KMS-11 (cell line): ENCODE data around the gene CMC4.

ENCODE experiments used
- H2AFZ ChIP-seq: fragments of 200-600 bp; sonication (generic); 2 replicates; pipeline ENCODE4 v1.6.1; 2016; ENCODE audit warnings: antibody characterized with exemption, mixed run types, low read depth
- H3K27ac ChIP-seq: fragments of 200-600 bp; sonication (generic); 2 replicates; pipeline ENCODE4 v1.6.1; 2016; ENCODE audit warnings: mild to moderate bottlenecking, mixed run types
- H3K27me3 ChIP-seq: fragments of 200-600 bp; sonication (generic); 2 replicates; pipeline ENCODE4 v1.6.1; 2017; ENCODE audit warnings: mild to moderate bottlenecking, low read depth, mixed run types, moderate library complexity; ENCODE audit not compliant: insufficient read depth
- H3K36me3 ChIP-seq: fragments of 200-600 bp; sonication (generic); 2 replicates; pipeline ENCODE4 v1.6.1; 2017; ENCODE audit warnings: mild to moderate bottlenecking, mixed run types; ENCODE audit not compliant: insufficient read depth
- H3K4me1 ChIP-seq: fragments of 200-600 bp; sonication (generic); 2 replicates; pipeline ENCODE4 v1.6.1; 2016; ENCODE audit warnings: mild to moderate bottlenecking, low read depth, mixed run types; ENCODE audit not compliant: poor library complexity, severe bottlenecking
- H3K4me2 ChIP-seq: fragments of 200-600 bp; sonication (generic); 2 replicates; pipeline ENCODE4 v1.7.0; 2016; ENCODE audit warnings: mild to moderate bottlenecking, mixed run types
- H3K4me3 ChIP-seq: fragments of 200-600 bp; sonication (generic); IDR thresholded peaks from 2 replicates; pipeline ENCODE4 v1.6.1; 2017; ENCODE audit warnings: low read depth, low read length, mixed read lengths; ENCODE audit not compliant: insufficient read depth
- H3K79me2 ChIP-seq: fragments of 200-600 bp; sonication (generic); 2 replicates; pipeline ENCODE4 v1.6.1; 2016; ENCODE audit warnings: low read depth, mixed run types; ENCODE audit not compliant: insufficient read depth
- H3K9ac ChIP-seq: fragments of 200-600 bp; sonication (generic); 2 replicates; pipeline ENCODE4 v1.6.1; 2016; ENCODE audit warnings: mild to moderate bottlenecking, mixed run types
- H4K20me1 ChIP-seq: fragments of 200-600 bp; sonication (generic); 2 replicates; pipeline ENCODE4 v1.6.1; 2016; ENCODE audit warnings: mild to moderate bottlenecking, mixed run types; ENCODE audit not compliant: insufficient read depth
- CTCF ChIP-seq: fragments of 200-600 bp; sonication (generic); conservative IDR thresholded peaks from 2 replicates; pipeline ENCODE4 v1.6.1; 2017; ENCODE audit warnings: low read depth, mild to moderate bottlenecking, antibody characterized with exemption, low read length, moderate library complexity, mixed read lengths

The CMC4 gene

GRCh38 chrX:155070975-155071693 is at the start of gene CMC4, which contains the start of the genes BRCC3 and MTCP1:
TSS of gene CMC4 (minus strand) at chrX:155071136. CDS start at chrX:155064023, 7,113 bp downstream.
TSS of gene BRCC3 (plus strand) at chrX:155071508. CDS start at chrX:155071528, 20 bp downstream.
TSS of gene MTCP1 (minus strand) at chrX:155071136. CDS start at chrX:155066010, 5,126 bp downstream.
- peaks cover 36% of the 10 kb centered on the region; the same call in 1 of the 2 replicates for H3K79me2 ChIP-seq
- H3K27ac ChIP-seq, result peak within 1 kb of the TSS; percentile 69
- no peaks in the 10 kb centered on the region for H3K27me3 ChIP-seq
- H3K4me2 ChIP-seq, result peak within 1 kb of the TSS; percentile 86
- H3K9ac ChIP-seq, result peak within 1 kb of the TSS; percentile 84
- TF ChIP-seq CTCF, result no peak
- H3K4me1 ChIP-seq, result peaks cover 17% of the 10 kb centered on the region
- H3K36me3 ChIP-seq, result no peaks in the 10 kb centered on the region
- no peak within 1 kb of the TSS for H3K4me3 ChIP-seq
- H2AFZ ChIP-seq, result peak within 1 kb of the TSS; percentile 91
- no peaks in the 10 kb centered on the region for H4K20me1 ChIP-seq

- Histone ChIP-seq H3K79me2 (no peaks in the 10 kb centered on the region), H3K4me2 (no peak overlapping the region), H3K4me1 (peaks cover 3% of the 10 kb centered on the region), H4K20me1 (no peaks in the 10 kb centered on the region), H3K4me3 (no peak overlapping the region), H3K9ac (no peak overlapping the region), H2AFZ (no peak overlapping the region), H3K27me3 (no peaks in the 10 kb centered on the region), H3K36me3 (no peaks in the 10 kb centered on the region), H3K27ac (no peak overlapping the region)
- TF ChIP-seq CTCF, result no peak
These were observed 44.4 kb upstream of the CMC4 start for GRCh38 chrX:155115174-155115819.

GRCh38 chrX:155113097-155113496 is 42.2 kb upstream of the CMC4 start:
- Histone ChIP-seq H2AFZ (no peak overlapping the region), H3K4me3 (no peak overlapping the region), H3K4me2 (no peak overlapping the region), H3K9ac (no peak overlapping the region), H3K4me1 (peaks cover 3% of the 10 kb centered on the region), H3K79me2 (no peaks in the 10 kb centered on the region), H3K36me3 (no peaks in the 10 kb centered on the region), H4K20me1 (no peaks in the 10 kb centered on the region), H3K27me3 (no peaks in the 10 kb centered on the region), H3K27ac (no peak overlapping the region)
- TF ChIP-seq CTCF, result no peak

GRCh38 chrX:155112171-155112570 is 41.2 kb upstream of the CMC4 start:
- Histone ChIP-seq H4K20me1 (no peaks in the 10 kb centered on the region), H3K27me3 (no peaks in the 10 kb centered on the region), H2AFZ (no peak overlapping the region), H3K4me2 (no peak overlapping the region), H3K4me1 (peaks cover 3% of the 10 kb centered on the region), H3K4me3 (no peak overlapping the region), H3K27ac (no peak overlapping the region), H3K79me2 (no peaks in the 10 kb centered on the region), H3K9ac (no peak overlapping the region), H3K36me3 (no peaks in the 10 kb centered on the region)
- no peak for TF ChIP-seq CTCF
